HepG2 (cell line): Measurements from ENCODE around the gene SLC38A3. TPM values are rescaled to one million over a fixed set of nuclear protein-coding genes. Genes with fewer than 3 reads are reported as not detected.

Experiments used
- ATAC-seq: fragments of 200-7000 bp; cut with Tn5 transposase; 3 replicates; pipeline ENCODE4 v1.9.1; 2020; ENCODE audit warnings: mild to moderate bottlenecking, moderate library complexity
- BruUV-seq: library from RNA; stranded (reverse); fragments of 400-500 nt; replicated peaks from 2 replicates; lab custom pipeline; 2021; lab: Mats Ljungman, UMichigan
- CTCF ChIA-PET: fragments of 300-600 bp; formaldehyde crosslinking; extraction: SDS; loops from one replicate; lab custom pipeline; 2021; ENCODE audit warnings: low total read pairs, inconsistent platforms, low intra/inter-chr PET ratio; lab: Yijun Ruan, JAX
- POLR2A ChIA-PET: fragments of 350-600 bp; sonication (Branson Sonifier 250); formaldehyde crosslinking; loops from one replicate; lab custom pipeline; 2020; ENCODE audit warnings: antibody characterized with exemption, inconsistent platforms; lab: Yijun Ruan, JAX
- DNase-seq: peaks from one replicate; pipeline ENCODE4 v3.0.0-alpha.2; 2015; ENCODE audit warnings: low spot score
- FAIRE-seq: peaks from 3 replicates; lab custom pipeline; 2011; peaks lifted over from hg19 to GRCh38; lab: Jason Lieb, UNC
- H2AFZ ChIP-seq: one replicate; pipeline ENCODE4 v1.6.1; 2011; ENCODE audit warnings: low read length, inconsistent platforms
- H3K27ac ChIP-seq: fragments of 300-600 bp; 3 replicates; pipeline ENCODE4 v1.8.0; 2011; ENCODE audit warnings: mixed run types, mild to moderate bottlenecking, mixed read lengths, low read length, inconsistent platforms; ENCODE audit not compliant: insufficient read depth; ENCODE audit errors: extremely low read length
- H3K27me3 ChIP-seq, 2 experiments: fragments of 200-600 bp in 1 of 2; 2 replicates in 1 of 2; 3 replicates in 1 of 2; pipeline versions ENCODE4 v1.6.0 to v1.8.0; 2011; ENCODE audit warnings: low read length in 2 of 2, mild to moderate bottlenecking in 2 of 2, moderate library complexity in 2 of 2, inconsistent platforms in 1 of 2; ENCODE audit not compliant: insufficient read depth in 2 of 2, control insufficient read depth in 1 of 2
- H3K36me3 ChIP-seq, 2 experiments: fragments of 200-600 bp in 1 of 2; replicated peaks in 1 of 2; 2 replicates in 1 of 2; 3 replicates in 1 of 2; pipeline versions ENCODE4 v1.5.1 to v1.8.0; 2011; ENCODE audit warnings: low read length in 2 of 2, inconsistent platforms in 1 of 2; ENCODE audit not compliant: insufficient read depth in 2 of 2, control insufficient read depth in 1 of 2
- H3K4me1 ChIP-seq: 2 replicates; pipeline ENCODE4 v1.5.1; 2012; ENCODE audit warnings: low read length, inconsistent platforms; ENCODE audit not compliant: insufficient read depth
- H3K4me2 ChIP-seq: 2 replicates; pipeline ENCODE4 v1.6.0; 2011; ENCODE audit warnings: low read depth, low read length, inconsistent platforms
- H3K4me3 ChIP-seq, 3 experiments: fragments of 200-600 bp in 1 of 3; sonication (generic), shearing (Covaris generic) in 1 of 3; replicated peaks in 1 of 3; 2 replicates each; pipeline ENCODE4 v1.5.1; 2011 to 2016; ENCODE audit warnings: low read length in 3 of 3, inconsistent platforms in 2 of 3, low read depth in 2 of 3, mild to moderate bottlenecking in 2 of 3, control low read depth in 1 of 3, mixed read lengths in 1 of 3; ENCODE audit not compliant: insufficient read depth in 1 of 3
- H3K79me2 ChIP-seq: one replicate; pipeline ENCODE4 v1.6.1; 2011; ENCODE audit warnings: low read length, inconsistent platforms; ENCODE audit not compliant: insufficient read depth
- H3K9ac ChIP-seq: 2 replicates; pipeline ENCODE4 v1.6.0; 2011; ENCODE audit warnings: mild to moderate bottlenecking, low read depth, low read length, inconsistent platforms; ENCODE audit not compliant: insufficient read depth
- H3K9me3 ChIP-seq: 2 replicates; pipeline ENCODE4 v1.5.1; 2012; ENCODE audit warnings: mild to moderate bottlenecking, low read length
- H4K20me1 ChIP-seq: 2 replicates; pipeline ENCODE4 v1.6.0; 2011; ENCODE audit warnings: inconsistent platforms, mild to moderate bottlenecking, low read length, moderate library complexity; ENCODE audit not compliant: insufficient read depth
- CBX1 ChIP-seq: IDR thresholded peaks from one replicate; pipeline ENCODE4 v1.6.1; 2016; ENCODE audit warnings: antibody characterized with exemption, low read depth
- CHD2 ChIP-seq: IDR thresholded peaks from 2 replicates; pipeline ENCODE4 v1.6.1; 2011; ENCODE audit warnings: low read depth, low read length, improper control_type of control experiment
- ESRRA ChIP-seq: sonication (generic); formaldehyde crosslinking; IDR thresholded peaks from 2 replicates; pipeline ENCODE4 v1.5.1; 2020; ENCODE audit warnings: mild to moderate bottlenecking, low read depth, missing genetic modification reagents
- HOXA9 ChIP-seq: sonication (generic); formaldehyde crosslinking; IDR thresholded peaks from 2 replicates; pipeline ENCODE4 v1.8.1; 2022; ENCODE audit warnings: missing genetic modification reagents, mild to moderate bottlenecking, moderate library complexity, borderline replicate concordance
- IKZF4 ChIP-seq: sonication (generic); formaldehyde crosslinking; IDR thresholded peaks from 2 replicates; pipeline ENCODE4 v1.5.1; 2020; ENCODE audit warnings: borderline replicate concordance, mild to moderate bottlenecking, low read depth, missing genetic modification reagents; ENCODE audit errors: not compliant biosample characterization
- MXD4 ChIP-seq: IDR thresholded peaks from 2 replicates; pipeline ENCODE4 v1.6.1; 2016; ENCODE audit warnings: mild to moderate bottlenecking, missing biosample characterization, missing genetic modification reagents
- NR2F6 ChIP-seq, 2 experiments: IDR thresholded peaks; 2 replicates each; pipeline ENCODE4 v1.6.1; 2016; ENCODE audit warnings: antibody characterized with exemption in 1 of 2, mild to moderate bottlenecking in 1 of 2
- PAXIP1 ChIP-seq: sonication (generic); formaldehyde crosslinking; conservative IDR thresholded peaks from 2 replicates; pipeline ENCODE4 v1.4.0; 2020; ENCODE audit warnings: mild to moderate bottlenecking, missing genetic modification reagents, moderate library complexity
- RAD21 ChIP-seq: fragments of 450-650 bp; formaldehyde crosslinking; IDR thresholded peaks from 2 replicates; pipeline ENCODE4 v1.5.0; 2020; ENCODE audit warnings: mild to moderate bottlenecking
- RFXAP ChIP-seq: sonication (generic); formaldehyde crosslinking; IDR thresholded peaks from 2 replicates; pipeline ENCODE4 v1.4.0; 2020; ENCODE audit warnings: missing genetic modification reagents, borderline replicate concordance
- RXRB ChIP-seq: IDR thresholded peaks from 2 replicates; pipeline ENCODE4 v1.6.1; 2016; ENCODE audit warnings: borderline replicate concordance, missing genetic modification reagents, missing compliant biosample characterization
- ZBTB34 ChIP-seq: sonication (generic); formaldehyde crosslinking; IDR thresholded peaks from 2 replicates; pipeline ENCODE4 v1.8.0; 2022; ENCODE audit warnings: mild to moderate bottlenecking, missing genetic modification reagents
- ZBTB46 ChIP-seq: sonication (generic); formaldehyde crosslinking; IDR thresholded peaks from 2 replicates; pipeline ENCODE4 v1.4.0; 2020; ENCODE audit warnings: mild to moderate bottlenecking, missing genetic modification reagents, borderline replicate concordance
- ZBTB7A ChIP-seq: sonication (generic); formaldehyde crosslinking; IDR thresholded peaks from 2 replicates; pipeline ENCODE4 v1.8.0; 2022; ENCODE audit warnings: mild to moderate bottlenecking, missing genetic modification reagents
- ZFP82 ChIP-seq: sonication (generic); formaldehyde crosslinking; IDR thresholded peaks from 2 replicates; pipeline ENCODE4 v1.5.1; 2020; ENCODE audit warnings: mild to moderate bottlenecking, missing genetic modification reagents, borderline replicate concordance
- ZFY ChIP-seq: sonication (generic); formaldehyde crosslinking; IDR thresholded peaks from 2 replicates; pipeline ENCODE4 v1.4.0; 2020; ENCODE audit warnings: missing genetic modification reagents
- ZNF30 ChIP-seq: sonication (generic); formaldehyde crosslinking; IDR thresholded peaks from 2 replicates; pipeline ENCODE4 v1.5.0; 2020; ENCODE audit warnings: mild to moderate bottlenecking, missing genetic modification reagents
- ZNF781 ChIP-seq: sonication (generic); formaldehyde crosslinking; IDR thresholded peaks from 2 replicates; pipeline ENCODE4 v1.5.1; 2020; ENCODE audit warnings: borderline replicate concordance, mild to moderate bottlenecking, missing genetic modification reagents; ENCODE audit errors: not compliant biosample characterization
- WGBS: methylation state at CpG from one replicate; pipeline ENCODE4 v1.1.6; 2017; ENCODE audit warnings: low lambda C conversion rate; 5-methylcytosine and 5-hydroxymethylcytosine counted together
- in situ Hi-C: cut with HindIII; loops from 2 replicates; pipeline ENCODE4 v1.10.0; 2017; ENCODE audit warnings: low pct_unique_long_range_greater_than_20kb; ENCODE audit not compliant: extremely low pct_ligation_motif_present
- intact Hi-C: fragments of 100-400 bp; cut with micrococcal nuclease; formaldehyde crosslinking; loops from one replicate; pipeline ENCODE4 v1.10.0; 2022; ENCODE audit not compliant: unreplicated experiment
- polyA plus RNA-seq, 8 experiments: library from polyadenylated mRNA; depleted of rRNA in 3 of 8; stranded (reverse) in 7 of 8; unstranded in 1 of 8; fragments of >200 nt; fragmentation: Illumina TruSeq in 4 of 8; extraction: Trizol in 4 of 8; gene quantifications; 2 replicates each; pipeline versions ENCODE4 v1.2.1 to v1.2.3, GENCODE V29; 2011 to 2016; ENCODE audit warnings: low read depth in 4 of 8, missing spikeins in 1 of 8, mixed read lengths in 1 of 8; ENCODE audit not compliant: insufficient read depth in 1 of 8
- total RNA-seq, 5 experiments: library from RNA; depleted of rRNA; stranded (reverse); fragments of >200 nt; fragmentation: Illumina TruSeq; extraction: Trizol; gene quantifications; 2 replicates each; pipeline ENCODE4 v1.2.3, GENCODE V29; 2016; ENCODE audit warnings: low read depth in 1 of 5

The SLC38A3 gene
- total and polyA plus RNA-seq, 2 of the 13 experiments (the other 11 are each of a cell fraction or from before 2014, with no cell fraction given) = 29.8 to 164 TPM

GRCh38 chr3:50212502-50212901, 7.4 kb downstream of the SLC38A3 start:
- BruUV-seq = no TSS peak
- peaks cover 30% of the 10 kb centered on the region for H3K79me2 ChIP-seq
- 0 out of 6 replicates have a peak overlapping the region, but pooled peaks of 1 of the 3 experiments have one; percentile 17 for H3K4me3 ChIP-seq
- no peak overlapping the region for H2AFZ ChIP-seq
- peak; percentile 37 for ATAC-seq
- peak; percentile 61 for FAIRE-seq
- intact Hi-C loops = no loop called here
- peaks cover 11 to 37% of the 10 kb centered on the region in 2 experiments for H3K36me3 ChIP-seq
- in situ Hi-C loops = no loop called here
- no peaks in the 10 kb centered on the region for H3K9me3 ChIP-seq
- peaks cover 69% of the 10 kb centered on the region for H3K4me1 ChIP-seq
- POLR2A ChIA-PET = interaction anchor here (1.1 to 16.5 kb wide), 9 partner anchors 3 to 125 kb away, joined by 3 to 844 read pairs (median 69); partner anchors contain the start of genes GNAI2, GNAT1, SLC38A3 and TUSC2
- no peaks in the 10 kb centered on the region for H3K27me3 ChIP-seq
- peak overlapping the region; percentile 99 for H3K27ac ChIP-seq
- H3K4me2 ChIP-seq = peak overlapping the region; percentile 41; the same call in 1 of the 2 replicates
- DNase-seq = no peak
- CTCF ChIA-PET = interaction anchor here (0.7 to 2.7 kb wide), 3 partner anchors 10 to 20 kb away, joined by 3 to 15 read pairs (median 3); no protein-coding TSS in a partner anchor
- no peaks in the 10 kb centered on the region; the same call in 1 of the 2 replicates for H4K20me1 ChIP-seq
- WGBS = 80% methylated on average over 3 of the region's 4 CpGs
- peak overlapping the region; percentile 54; the same call in 1 of the 2 replicates for H3K9ac ChIP-seq
- TF ChIP-seq HOXA9 = no peak
- no peak for TF ChIP-seq MXD4 (CRISPR knock-in tag)
- TF ChIP-seq CBX1 = no peak
- TF ChIP-seq RFXAP = no peak
- TF ChIP-seq RAD21 (CRISPR knock-in tag) = peak; percentile 40; the same call in 1 of the 2 replicates
- TF ChIP-seq RXRB (CRISPR knock-in tag) = no peak
- no peak for TF ChIP-seq ZFP82 (CRISPR knock-in tag)
- 0 out of 2 replicates have a peak, but pooled peaks have one; percentile 13 for TF ChIP-seq ZBTB7A
- no peak for TF ChIP-seq ZBTB46 (CRISPR knock-in tag)
- TF ChIP-seq ZNF781 (CRISPR knock-in tag) = no peak
- 0 out of 2 replicates have a peak, but pooled peaks have one; percentile 29 for TF ChIP-seq ESRRA (CRISPR knock-in tag)
- TF ChIP-seq IKZF4 (CRISPR knock-in tag) = no peak
- no peak for TF ChIP-seq CHD2
- no peak for TF ChIP-seq ZBTB34 (CRISPR knock-in tag)
- TF ChIP-seq NR2F6 (IDR thresholded peaks at IDR 0.05) = 0 out of 2 replicates have a peak, but pooled peaks have one; percentile 11
- TF ChIP-seq NR2F6 (CRISPR knock-in tag; IDR thresholded peaks at IDR 0.05) = no peak
- peak; percentile 44 for TF ChIP-seq ZFY
- no peak for TF ChIP-seq PAXIP1 (CRISPR knock-in tag)
- no peak for TF ChIP-seq ZNF30
